ENCODE data around the gene CCNJ.

CCNJ gene

GRCh38 chr10:96061232-96061631, 17.8 kb downstream of the CCNJ start:
- no peak for DNase-seq

- no peak for DNase-seq
These were observed 29.3 kb downstream of the CCNJ start for GRCh38 chr10:96072674-96073073.

- no peak for DNase-seq
These were observed 30.3 kb downstream of the CCNJ start for GRCh38 chr10:96073722-96074121.

- DNase-seq, result no peak
These were observed 31.4 kb downstream of the CCNJ start for GRCh38 chr10:96074776-96075175.

GRCh38 chr10:96075977-96076376, 32.6 kb downstream of the CCNJ start:
- DNase-seq, result no peak

GRCh38 chr10:96077156-96077555, 33.8 kb downstream of the CCNJ start:
- no peak for DNase-seq

- no peak for DNase-seq
These were observed 38.8 kb downstream of the CCNJ start for GRCh38 chr10:96082153-96082552.

- no peak for DNase-seq
These were observed 39.4 kb downstream of the CCNJ start for GRCh38 chr10:96082748-96083147.

GRCh38 chr10:96089116-96089515, 45.7 kb downstream of the CCNJ start:
- no peak for DNase-seq

GRCh38 chr10:96089670-96090462, 46.5 kb downstream of the CCNJ start:
- DNase-seq, result peak; percentile 77

- no peak for DNase-seq
These were observed 47.0 kb downstream of the CCNJ start for GRCh38 chr10:96090463-96090800.

GRCh38 chr10:96092999-96093767, 49.8 kb downstream of the CCNJ start:
- no peak for DNase-seq

GRCh38 chr10:96093948-96094347, 50.6 kb downstream of the CCNJ start:
- no peak for DNase-seq

- no peak for DNase-seq
These were observed 53.6 kb downstream of the CCNJ start for GRCh38 chr10:96096958-96097357.

- DNase-seq, result no peak
These were observed 54.5 kb downstream of the CCNJ start for GRCh38 chr10:96097865-96098264.

GRCh38 chr10:96107623-96108038, 64.2 kb downstream of the CCNJ start:
- no peak for DNase-seq
